ENCODE data around the gene CYP3A7.

GRCh38 chr7:99741441-99741795 is 6.4 kb upstream of the CYP3A7 start:
- TF ChIP-seq POLR2AphosphoS5 (IDR thresholded peaks at IDR 0.05) (no peak), CTCF (IDR thresholded peaks at IDR 0.05 in 8 of 11, conservative IDR thresholded peaks at IDR 0.05 in 3 of 11) (no peak), POLR2A (IDR thresholded peaks at IDR 0.05) (no peak)

Data from spleen (tissue), 7 donors.